HEK293 (cell line): ENCODE results near the gene TMEM185A.
"Not testable (repeated sequence)": the region's sequence is repeated elsewhere in the genome, so short reads cannot be mapped to it uniquely, and the experiment has no call there.

Experiments
- CTCF ChIA-PET: fragments of 350-600 bp; formaldehyde crosslinking; extraction: SDS; loops from one replicate; lab custom pipeline; 2021; ENCODE audit warnings: antibody characterized with exemption; lab: Yijun Ruan, JAX
- POLR2A ChIA-PET: fragments of 300-600 bp; formaldehyde crosslinking; extraction: SDS; loops from one replicate; lab custom pipeline; 2020; ENCODE audit warnings: antibody characterized with exemption, inconsistent platforms; lab: Yijun Ruan, JAX
- H3K27ac ChIP-seq: fragments of 200-500 bp; sonication (Bioruptor generic); 2 replicates; pipeline ENCODE4 v1.5.1; 2014; ENCODE audit warnings: low read depth, low read length, control low read depth, inconsistent platforms; ENCODE audit errors: extremely low read depth
- H3K36me3 ChIP-seq, 2 experiments: fragments of 200-500 bp in 1 of 2; sonication (Bioruptor generic) in 1 of 2; 1 replicate in 1 of 2; 2 replicates in 1 of 2; pipeline ENCODE4 v1.5.1; 2014 to 2017; ENCODE audit warnings: inconsistent platforms in 2 of 2, low read length in 2 of 2; ENCODE audit not compliant: control insufficient read depth in 2 of 2, insufficient read depth in 1 of 2
- H3K4me1 ChIP-seq: fragments of 200-500 bp; sonication (Bioruptor generic); 2 replicates; pipeline ENCODE4 v1.5.1; 2014; ENCODE audit warnings: mild to moderate bottlenecking, low read length, inconsistent platforms; ENCODE audit not compliant: control insufficient read depth, insufficient read depth
- H3K4me3 ChIP-seq: 2 replicates; pipeline ENCODE4 v1.5.1; 2011; ENCODE audit warnings: low read depth, mild to moderate bottlenecking, control low read depth, low read length, moderate library complexity
- H3K9me3 ChIP-seq: fragments of 200-500 bp; sonication (Bioruptor generic); 2 replicates; pipeline ENCODE4 v1.5.1; 2014; ENCODE audit warnings: low read depth, low read length, inconsistent platforms; ENCODE audit not compliant: control insufficient read depth, insufficient read depth
- BCL11B ChIP-seq: fragments of 450-650 bp; formaldehyde crosslinking; IDR thresholded peaks from 2 replicates; pipeline ENCODE4 v1.5.1; 2016; ENCODE audit warnings: low read depth, missing biosample characterization, missing genetic modification characterization
- GLIS2 ChIP-seq: fragments of 450-650 bp; formaldehyde crosslinking; IDR thresholded peaks from 2 replicates; pipeline ENCODE4 v1.5.1; 2016; ENCODE audit warnings: missing biosample characterization, missing genetic modification characterization
- HOXA7 ChIP-seq: sonication (generic); formaldehyde crosslinking; IDR thresholded peaks from 2 replicates; pipeline ENCODE4 v1.8.1; 2022; ENCODE audit warnings: missing genetic modification reagents, borderline replicate concordance
- HOXC10 ChIP-seq: sonication (generic); formaldehyde crosslinking; IDR thresholded peaks from 2 replicates; pipeline ENCODE4 v1.8.1; 2023; ENCODE audit warnings: mild to moderate bottlenecking, missing genetic modification reagents
- HOXD13 ChIP-seq: sonication (generic); formaldehyde crosslinking; IDR thresholded peaks from 2 replicates; pipeline ENCODE4 v1.8.0; 2022; ENCODE audit warnings: missing genetic modification reagents, borderline replicate concordance
- KLF16 ChIP-seq: fragments of 450-650 bp; formaldehyde crosslinking; IDR thresholded peaks from 2 replicates; pipeline ENCODE4 v1.5.1; 2017; ENCODE audit warnings: missing biosample characterization, missing genetic modification characterization
- MZF1 ChIP-seq: fragments of 450-650 bp; formaldehyde crosslinking; IDR thresholded peaks from 2 replicates; pipeline ENCODE4 v1.5.1; 2017; ENCODE audit warnings: missing biosample characterization, missing genetic modification characterization, borderline replicate concordance
- OSR2 ChIP-seq: fragments of 450-650 bp; formaldehyde crosslinking; IDR thresholded peaks from 2 replicates; pipeline ENCODE4 v1.5.1; 2016; ENCODE audit warnings: missing biosample characterization, missing genetic modification characterization
- PATZ1 ChIP-seq: fragments of 450-650 bp; formaldehyde crosslinking; IDR thresholded peaks from 2 replicates; pipeline ENCODE4 v1.5.1; 2016; ENCODE audit warnings: missing biosample characterization, missing genetic modification characterization
- YY2 ChIP-seq: fragments of 450-650 bp; formaldehyde crosslinking; IDR thresholded peaks from 2 replicates; pipeline ENCODE4 v1.5.1; 2016; ENCODE audit warnings: missing biosample characterization, missing genetic modification characterization
- ZBTB44 ChIP-seq: fragments of 450-650 bp; IDR thresholded peaks from 2 replicates; pipeline ENCODE4 v1.5.1; 2018; ENCODE audit warnings: missing biosample characterization, mild to moderate bottlenecking, missing genetic modification characterization
- ZNF133 ChIP-seq: fragments of 450-650 bp; formaldehyde crosslinking; IDR thresholded peaks from 2 replicates; pipeline ENCODE4 v1.5.1; 2016; ENCODE audit warnings: missing biosample characterization, missing genetic modification characterization
- ZNF157 ChIP-seq: fragments of 450-650 bp; formaldehyde crosslinking; IDR thresholded peaks from 2 replicates; pipeline ENCODE4 v1.5.1; 2016; ENCODE audit warnings: missing biosample characterization, missing genetic modification characterization
- ZNF514 ChIP-seq: fragments of 450-650 bp; formaldehyde crosslinking; IDR thresholded peaks from 2 replicates; pipeline ENCODE4 v1.5.1; 2016; ENCODE audit warnings: missing biosample characterization, missing genetic modification characterization
- ZNF76 ChIP-seq: fragments of 450-650 bp; formaldehyde crosslinking; IDR thresholded peaks from 2 replicates; pipeline ENCODE4; 2016; ENCODE audit warnings: low read depth, missing biosample characterization, missing genetic modification characterization, borderline replicate concordance
- ZSCAN16 ChIP-seq: fragments of 450-650 bp; formaldehyde crosslinking; IDR thresholded peaks from 2 replicates; pipeline ENCODE4 v1.5.1; 2016; ENCODE audit warnings: missing biosample characterization, missing genetic modification characterization
- ZSCAN5A ChIP-seq: fragments of 450-650 bp; formaldehyde crosslinking; IDR thresholded peaks from 2 replicates; pipeline ENCODE4 v1.5.1; 2016; ENCODE audit warnings: missing biosample characterization, missing genetic modification characterization
- TF ChIP-seq, protein P1 (sequence below): fragments of 450-650 bp; formaldehyde crosslinking; IDR thresholded peaks from 2 replicates; pipeline ENCODE4 v1.5.1; 2016; ENCODE audit warnings: missing biosample characterization, missing genetic modification characterization, borderline replicate concordance
- TF ChIP-seq, protein P2 (sequence below): fragments of 450-650 bp; formaldehyde crosslinking; IDR thresholded peaks from 2 replicates; pipeline ENCODE4 v1.5.1; 2016; ENCODE audit warnings: missing biosample characterization, missing genetic modification characterization
- TF ChIP-seq, protein P3 (sequence below): fragments of 450-650 bp; formaldehyde crosslinking; IDR thresholded peaks from 2 replicates; pipeline ENCODE4 v1.5.1; 2017; ENCODE audit warnings: missing biosample characterization, mild to moderate bottlenecking, missing genetic modification characterization, moderate library complexity

The TMEM185A gene

GRCh38 chrX:149563359-149563758 lies 68.2 kb downstream of the TMEM185A start:
- TF ChIP-seq, protein P1, sequence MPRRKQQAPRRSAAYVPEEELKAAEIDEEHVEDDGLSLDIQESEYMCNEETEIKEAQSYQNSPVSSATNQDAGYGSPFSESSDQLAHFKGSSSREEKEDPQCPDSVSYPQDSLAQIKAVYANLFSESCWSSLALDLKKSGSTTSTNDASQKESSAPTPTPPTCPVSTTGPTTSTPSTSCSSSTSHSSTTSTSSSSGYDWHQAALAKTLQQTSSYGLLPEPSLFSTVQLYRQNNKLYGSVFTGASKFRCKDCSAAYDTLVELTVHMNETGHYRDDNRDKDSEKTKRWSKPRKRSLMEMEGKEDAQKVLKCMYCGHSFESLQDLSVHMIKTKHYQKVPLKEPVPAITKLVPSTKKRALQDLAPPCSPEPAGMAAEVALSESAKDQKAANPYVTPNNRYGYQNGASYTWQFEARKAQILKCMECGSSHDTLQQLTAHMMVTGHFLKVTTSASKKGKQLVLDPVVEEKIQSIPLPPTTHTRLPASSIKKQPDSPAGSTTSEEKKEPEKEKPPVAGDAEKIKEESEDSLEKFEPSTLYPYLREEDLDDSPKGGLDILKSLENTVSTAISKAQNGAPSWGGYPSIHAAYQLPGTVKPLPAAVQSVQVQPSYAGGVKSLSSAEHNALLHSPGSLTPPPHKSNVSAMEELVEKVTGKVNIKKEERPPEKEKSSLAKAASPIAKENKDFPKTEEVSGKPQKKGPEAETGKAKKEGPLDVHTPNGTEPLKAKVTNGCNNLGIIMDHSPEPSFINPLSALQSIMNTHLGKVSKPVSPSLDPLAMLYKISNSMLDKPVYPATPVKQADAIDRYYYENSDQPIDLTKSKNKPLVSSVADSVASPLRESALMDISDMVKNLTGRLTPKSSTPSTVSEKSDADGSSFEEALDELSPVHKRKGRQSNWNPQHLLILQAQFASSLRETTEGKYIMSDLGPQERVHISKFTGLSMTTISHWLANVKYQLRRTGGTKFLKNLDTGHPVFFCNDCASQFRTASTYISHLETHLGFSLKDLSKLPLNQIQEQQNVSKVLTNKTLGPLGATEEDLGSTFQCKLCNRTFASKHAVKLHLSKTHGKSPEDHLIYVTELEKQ (tag by site-specific recombination): no peak
- TF ChIP-seq OSR2 (tag by site-specific recombination): no peak
- TF ChIP-seq HOXA7 (CRISPR knock-in tag): no peak
- TF ChIP-seq KLF16 (tag by site-specific recombination): no peak
- no peak for TF ChIP-seq ZSCAN16
- TF ChIP-seq PATZ1: no peak
- no peak for TF ChIP-seq GLIS2 (tag by site-specific recombination)
- no peak for TF ChIP-seq ZSCAN5A (tag by site-specific recombination)
- no peak for TF ChIP-seq BCL11B (tag by site-specific recombination)
- no peak for TF ChIP-seq MZF1 (tag by site-specific recombination)
- TF ChIP-seq ZNF133 (tag by site-specific recombination): no peak
- TF ChIP-seq, protein P2, sequence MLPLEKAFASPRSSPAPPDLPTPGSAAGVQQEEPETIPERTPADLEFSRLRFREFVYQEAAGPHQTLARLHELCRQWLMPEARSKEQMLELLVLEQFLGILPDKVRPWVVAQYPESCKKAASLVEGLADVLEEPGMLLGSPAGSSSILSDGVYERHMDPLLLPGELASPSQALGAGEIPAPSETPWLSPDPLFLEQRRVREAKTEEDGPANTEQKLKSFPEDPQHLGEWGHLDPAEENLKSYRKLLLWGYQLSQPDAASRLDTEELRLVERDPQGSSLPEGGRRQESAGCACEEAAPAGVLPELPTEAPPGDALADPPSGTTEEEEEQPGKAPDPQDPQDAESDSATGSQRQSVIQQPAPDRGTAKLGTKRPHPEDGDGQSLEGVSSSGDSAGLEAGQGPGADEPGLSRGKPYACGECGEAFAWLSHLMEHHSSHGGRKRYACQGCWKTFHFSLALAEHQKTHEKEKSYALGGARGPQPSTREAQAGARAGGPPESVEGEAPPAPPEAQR (tag by site-specific recombination): no peak
- TF ChIP-seq YY2: no peak
- TF ChIP-seq ZNF157 (tag by site-specific recombination): no peak
- TF ChIP-seq HOXD13 (CRISPR knock-in tag): no peak
- TF ChIP-seq, protein P3, sequence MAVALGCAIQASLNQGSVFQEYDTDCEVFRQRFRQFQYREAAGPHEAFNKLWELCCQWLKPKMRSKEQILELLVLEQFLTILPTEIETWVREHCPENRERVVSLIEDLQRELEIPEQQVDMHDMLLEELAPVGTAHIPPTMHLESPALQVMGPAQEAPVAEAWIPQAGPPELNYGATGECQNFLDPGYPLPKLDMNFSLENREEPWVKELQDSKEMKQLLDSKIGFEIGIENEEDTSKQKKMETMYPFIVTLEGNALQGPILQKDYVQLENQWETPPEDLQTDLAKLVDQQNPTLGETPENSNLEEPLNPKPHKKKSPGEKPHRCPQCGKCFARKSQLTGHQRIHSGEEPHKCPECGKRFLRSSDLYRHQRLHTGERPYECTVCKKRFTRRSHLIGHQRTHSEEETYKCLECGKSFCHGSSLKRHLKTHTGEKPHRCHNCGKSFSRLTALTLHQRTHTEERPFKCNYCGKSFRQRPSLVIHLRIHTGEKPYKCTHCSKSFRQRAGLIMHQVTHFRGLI (tag by site-specific recombination): no peak
- no peak for TF ChIP-seq HOXC10 (CRISPR knock-in tag)
- TF ChIP-seq ZBTB44: no peak
- TF ChIP-seq ZNF514 (tag by site-specific recombination): no peak
- no peak for TF ChIP-seq ZNF76
- H3K4me3 ChIP-seq: no peak overlapping the region
- H3K36me3 ChIP-seq: no peaks in the 10 kb centered on the region
- H3K9me3 ChIP-seq: no peaks in the 10 kb centered on the region
- H3K27ac ChIP-seq: no peak overlapping the region
- H3K4me1 ChIP-seq: no peaks in the 10 kb centered on the region
- CTCF ChIA-PET: no interaction called here
- POLR2A ChIA-PET: no interaction called here

DNA sequence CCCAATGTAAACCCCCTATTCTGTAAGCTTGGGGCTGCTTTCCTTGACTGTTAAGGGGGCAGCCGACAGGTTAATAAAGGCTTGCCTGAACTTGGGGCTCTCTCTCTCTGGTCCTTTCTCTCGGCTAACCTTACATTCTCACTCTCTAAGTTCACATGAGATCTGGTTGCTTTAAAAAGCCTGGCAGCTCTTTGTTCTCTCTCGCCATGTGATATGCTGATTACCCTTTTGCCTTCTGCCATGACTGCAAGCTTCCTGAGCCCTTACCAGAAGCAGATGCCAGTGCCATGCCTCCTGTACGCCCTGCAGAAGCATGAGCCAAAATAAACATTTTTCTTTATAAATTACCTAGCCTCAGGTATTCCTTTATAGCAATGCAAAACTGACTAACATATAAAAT lies 76.3 kb downstream of the TMEM185A start:
- H3K9me3 ChIP-seq, H3K27ac ChIP-seq, H3K4me1 ChIP-seq, POLR2A ChIA-PET, CTCF ChIA-PET, H3K4me3 ChIP-seq, H3K36me3 ChIP-seq: not testable (repeated sequence)

DNA sequence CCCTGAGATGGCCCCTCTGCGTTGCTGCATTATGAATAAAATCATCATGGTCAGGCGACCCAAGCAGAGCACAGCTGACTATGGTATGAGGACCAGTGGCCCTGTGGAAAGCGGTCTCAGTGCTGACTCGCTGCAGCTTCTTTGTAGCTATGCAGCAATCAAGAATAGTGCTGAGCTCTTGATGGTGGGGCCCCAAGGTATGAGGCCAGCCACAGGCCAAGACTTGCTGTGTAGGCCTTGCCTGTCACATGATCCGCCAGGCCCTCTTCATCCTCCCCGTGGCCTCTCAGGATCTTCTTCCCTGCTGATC lies 79.7 kb downstream of the TMEM185A start:
- H3K4me3 ChIP-seq, H3K9me3 ChIP-seq, H3K4me1 ChIP-seq, H3K27ac ChIP-seq, POLR2A ChIA-PET, CTCF ChIA-PET, H3K36me3 ChIP-seq: not testable (repeated sequence)
